NCI-H748 (cell line): ENCODE measurements around the gene RNF220.

Experiments used
- DNase-seq: peaks from one replicate; lab custom pipeline; 2025; ENCODE audit not compliant: unreplicated experiment; lab: John Stamatoyannopoulos, UW

Gene RNF220

GRCh38 chr1:44405031-44405797 lies at the start of gene RNF220:
TSS of gene RNF220 (plus strand) at chr1:44405255.
- DNase-seq = peak; percentile 76

- no peak for DNase-seq
These were observed 49.3 kb upstream of the RNF220 start for GRCh38 chr1:44355582-44356305.

GRCh38 chr1:44357710-44358109 lies 47.3 kb upstream of the RNF220 start:
- DNase-seq = no peak

GRCh38 chr1:44359234-44359935 lies 45.7 kb upstream of the RNF220 start:
- DNase-seq = no peak

GRCh38 chr1:44361478-44361877 lies 43.6 kb upstream of the RNF220 start:
- no peak for DNase-seq

- DNase-seq = no peak
These were observed 38.6 kb upstream of the RNF220 start for GRCh38 chr1:44366371-44366975.

GRCh38 chr1:44367944-44368343 lies 37.1 kb upstream of the RNF220 start:
- no peak for DNase-seq

GRCh38 chr1:44368471-44369151 lies 36.4 kb upstream of the RNF220 start:
- DNase-seq = no peak

GRCh38 chr1:44371206-44371605 lies 33.8 kb upstream of the RNF220 start:
- DNase-seq = no peak

- no peak for DNase-seq
These were observed 29.5 kb upstream of the RNF220 start for GRCh38 chr1:44375547-44375946.

GRCh38 chr1:44377925-44378784 lies 26.9 kb upstream of the RNF220 start:
- DNase-seq = peak; percentile 65

GRCh38 chr1:44380666-44381177 lies 24.3 kb upstream of the RNF220 start:
- no peak for DNase-seq

GRCh38 chr1:44388551-44388950 lies 16.5 kb upstream of the RNF220 start:
- no peak for DNase-seq

GRCh38 chr1:44389437-44389836 lies 15.6 kb upstream of the RNF220 start:
- no peak for DNase-seq

- no peak for DNase-seq
These were observed 14.8 kb upstream of the RNF220 start for GRCh38 chr1:44390277-44390676.

- no peak for DNase-seq
These were observed 3.5 kb upstream of the RNF220 start for GRCh38 chr1:44401256-44402228.

GRCh38 chr1:44405798-44406736 lies 1.0 kb downstream of the RNF220 start:
- DNase-seq = peak; percentile 36
